Stimulated activated CD4-positive, alpha-beta T cell treated with anti-CD3 and anti-CD28 coated beads, Interleukin-4, amount 100 ng/mL, for 4 hours (primary cell): ENCODE results near the gene TRIM38.
"Not testable (repeated sequence)": the region's sequence is repeated elsewhere in the genome, so short reads cannot be mapped to it uniquely, and the experiment has no call there.

ENCODE experiments used
- DNase-seq, 2 experiments: peaks; one replicate each; pipeline ENCODE4 v3.0.0-alpha.2; 2020

The TRIM38 gene

DNA sequence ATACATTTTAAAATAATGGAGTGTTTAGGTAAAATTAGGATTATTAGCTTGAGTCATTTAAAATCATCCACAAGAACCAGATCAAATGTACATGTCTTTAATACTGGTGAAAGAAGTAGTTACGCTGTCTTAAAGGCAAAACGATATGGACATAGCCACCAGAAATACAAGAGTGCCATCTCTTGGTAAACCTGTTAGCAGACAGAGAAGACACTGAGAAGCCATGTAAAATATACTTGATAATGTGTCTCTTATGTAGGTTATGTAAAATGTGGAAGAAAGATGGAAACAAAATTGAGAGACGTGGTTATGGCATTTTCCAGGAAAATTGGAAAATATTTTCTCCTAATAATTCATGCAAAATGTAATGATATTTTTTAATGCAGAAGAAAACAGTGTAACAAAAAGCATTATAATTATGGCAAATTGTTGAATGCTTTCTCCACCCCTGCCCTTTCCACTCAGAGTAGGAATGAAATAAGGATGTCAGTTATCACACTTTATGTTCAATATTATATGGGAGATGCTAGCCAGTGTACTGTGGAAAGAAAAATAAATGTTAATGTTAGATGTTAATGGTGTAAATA, 19.9 kb upstream of the TRIM38 start:
- no peak for DNase-seq

DNA sequence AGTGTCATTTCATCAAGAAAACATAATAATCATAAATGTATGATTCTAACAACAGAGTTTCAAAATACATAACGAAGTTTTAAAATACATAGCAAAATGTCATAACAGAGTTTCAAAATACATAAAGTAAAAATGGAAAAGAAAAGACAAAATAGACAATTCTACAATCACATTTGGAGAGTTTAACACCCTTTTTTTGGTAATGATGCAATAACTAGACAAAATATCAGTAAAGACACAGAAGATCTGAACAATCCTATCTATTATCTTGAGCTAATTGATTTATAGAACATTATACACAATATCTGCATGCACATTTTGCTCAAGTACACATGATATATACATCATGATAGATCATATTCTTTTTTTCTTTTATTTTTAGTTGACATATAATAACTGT, 18.7 kb upstream of the TRIM38 start:
- DNase-seq, result no peak

DNA sequence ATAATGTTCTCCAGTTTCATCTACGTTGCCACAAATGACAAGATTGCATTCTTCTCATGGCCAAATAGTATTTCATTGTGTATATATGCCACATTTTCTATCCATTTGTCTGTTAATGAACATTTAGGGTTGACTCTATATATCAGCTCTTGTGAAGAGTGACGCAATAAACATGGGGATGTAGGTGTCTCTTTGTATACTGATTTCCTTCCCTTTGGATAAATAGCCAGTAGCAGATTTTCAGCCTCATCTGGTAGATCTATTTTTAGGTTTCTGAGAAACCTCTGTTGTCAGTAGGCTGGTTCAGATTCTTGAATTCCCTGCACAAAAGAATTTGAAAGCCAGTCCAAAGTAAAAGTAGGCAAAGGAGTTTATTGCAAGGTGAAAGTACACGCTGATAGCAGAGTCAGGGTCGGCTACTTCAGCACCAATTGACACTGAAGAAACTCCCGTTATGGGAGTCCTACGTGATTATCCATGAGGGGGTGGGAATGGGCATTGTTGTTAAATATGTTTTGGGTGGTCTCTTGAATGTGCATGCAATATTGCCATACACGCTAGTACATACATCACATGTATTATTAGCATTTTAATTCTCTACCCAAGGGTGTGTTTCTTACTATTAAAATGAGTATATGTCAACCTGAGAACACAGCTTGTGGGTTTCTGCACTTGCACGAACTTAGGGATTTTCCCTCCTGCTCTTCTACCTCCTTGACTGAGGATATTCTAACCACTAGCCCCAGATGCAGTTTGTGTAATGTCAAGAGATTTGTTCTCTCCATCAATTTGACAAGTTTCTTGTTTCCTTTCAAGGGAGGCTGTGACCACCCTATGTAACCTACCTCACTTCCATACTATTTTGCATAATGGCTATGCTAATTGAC, 17.7 kb upstream of the TRIM38 start:
- DNase-seq, result no peak

DNA sequence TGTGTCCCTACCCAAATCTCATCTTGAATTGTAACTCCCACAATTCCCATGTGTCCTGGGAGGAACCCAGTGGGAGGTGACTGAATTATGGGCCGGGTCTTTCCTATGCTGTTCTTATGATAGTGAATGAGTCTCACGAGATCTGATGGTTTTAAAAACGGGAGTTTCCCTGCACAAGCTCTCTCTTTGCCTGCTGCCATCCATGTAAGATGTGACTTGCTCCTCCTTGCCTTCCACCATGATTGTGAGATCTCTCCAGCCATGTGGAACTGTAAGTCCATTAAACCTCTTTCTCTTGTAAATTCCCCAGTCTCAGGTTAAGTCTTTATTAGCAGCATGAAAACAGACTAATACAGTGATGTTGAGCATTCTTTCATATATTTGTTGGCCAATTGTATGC, 16.9 kb upstream of the TRIM38 start:
- DNase-seq, result not testable (repeated sequence)

DNA sequence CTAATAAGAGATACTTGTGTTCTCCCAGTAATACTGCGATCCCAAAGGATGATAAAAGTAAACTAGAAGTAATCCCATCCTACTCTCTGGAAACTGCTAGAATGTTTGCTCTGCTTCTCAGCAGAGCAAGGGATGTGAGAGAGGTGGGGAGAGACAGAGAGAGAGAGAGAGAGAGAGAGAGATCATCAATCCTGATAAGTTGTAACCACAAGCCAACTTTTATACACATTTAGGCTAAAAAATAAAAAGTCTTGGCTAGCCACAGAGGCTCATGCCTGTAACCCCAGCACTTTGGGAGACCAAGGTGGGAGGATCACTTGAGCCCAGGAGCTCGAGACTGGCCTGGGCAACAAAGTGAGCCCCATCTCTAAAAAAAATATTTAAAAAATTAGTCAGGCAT, 16.0 kb upstream of the TRIM38 start:
- DNase-seq, result no peak

DNA sequence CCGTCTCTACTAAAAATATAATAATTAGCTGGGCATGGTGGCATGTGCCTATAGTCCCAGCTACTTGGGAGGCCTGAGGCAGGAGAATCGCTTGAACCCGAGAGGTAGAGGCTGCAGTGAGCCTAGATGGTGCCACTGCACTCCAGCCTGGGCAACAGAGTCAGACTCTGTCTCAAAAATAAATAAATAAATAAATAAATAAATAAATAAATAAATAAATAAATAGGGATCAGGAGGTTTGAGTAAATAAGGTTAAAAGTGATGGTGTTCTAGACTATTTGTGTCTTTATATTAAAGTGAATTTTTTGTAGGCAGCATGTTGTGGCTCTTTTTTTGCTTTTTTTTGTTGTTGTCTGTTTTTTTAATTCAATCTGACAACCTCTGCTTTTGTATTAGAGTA, 15.1 kb upstream of the TRIM38 start:
- not testable (repeated sequence) for DNase-seq

DNA sequence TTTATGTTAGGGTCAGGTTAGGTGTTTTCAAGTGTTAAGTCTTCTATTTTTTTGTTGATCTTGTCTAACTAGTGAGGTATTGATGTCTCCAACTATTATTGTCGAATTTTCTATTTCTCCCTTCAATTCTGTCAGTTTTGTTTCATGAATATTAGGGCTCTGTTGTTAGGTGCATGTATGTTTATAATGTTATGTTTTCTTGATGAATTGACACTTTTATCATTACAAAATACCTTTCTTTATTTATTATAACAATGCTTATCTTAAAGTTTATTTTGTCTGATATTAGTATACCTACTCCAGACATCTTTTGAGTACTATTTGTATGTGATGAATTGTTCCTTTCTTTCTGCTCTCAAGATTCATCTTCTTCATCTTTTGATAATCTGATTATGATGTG, 12.9 kb upstream of the TRIM38 start:
- no peak for DNase-seq

DNA sequence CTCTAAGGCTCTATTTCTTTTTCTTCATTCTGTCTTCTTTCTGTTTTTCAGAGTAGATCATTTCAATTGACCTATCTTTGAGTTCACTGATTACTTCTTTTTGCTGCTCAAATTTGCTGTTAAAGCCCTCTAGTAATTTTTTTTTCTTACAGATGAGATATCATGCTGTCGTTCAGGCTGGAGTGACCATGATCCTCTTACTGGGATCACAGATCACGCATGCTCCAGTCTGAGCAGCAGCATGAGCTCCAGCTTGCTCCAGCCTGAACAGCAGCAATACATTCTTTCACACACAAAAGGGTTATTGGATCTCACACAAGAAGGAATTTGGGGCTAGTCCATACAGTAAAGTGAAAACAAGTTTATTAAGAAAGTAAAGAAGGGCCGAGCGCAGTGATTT, 12.3 kb upstream of the TRIM38 start:
- no peak for DNase-seq

DNA sequence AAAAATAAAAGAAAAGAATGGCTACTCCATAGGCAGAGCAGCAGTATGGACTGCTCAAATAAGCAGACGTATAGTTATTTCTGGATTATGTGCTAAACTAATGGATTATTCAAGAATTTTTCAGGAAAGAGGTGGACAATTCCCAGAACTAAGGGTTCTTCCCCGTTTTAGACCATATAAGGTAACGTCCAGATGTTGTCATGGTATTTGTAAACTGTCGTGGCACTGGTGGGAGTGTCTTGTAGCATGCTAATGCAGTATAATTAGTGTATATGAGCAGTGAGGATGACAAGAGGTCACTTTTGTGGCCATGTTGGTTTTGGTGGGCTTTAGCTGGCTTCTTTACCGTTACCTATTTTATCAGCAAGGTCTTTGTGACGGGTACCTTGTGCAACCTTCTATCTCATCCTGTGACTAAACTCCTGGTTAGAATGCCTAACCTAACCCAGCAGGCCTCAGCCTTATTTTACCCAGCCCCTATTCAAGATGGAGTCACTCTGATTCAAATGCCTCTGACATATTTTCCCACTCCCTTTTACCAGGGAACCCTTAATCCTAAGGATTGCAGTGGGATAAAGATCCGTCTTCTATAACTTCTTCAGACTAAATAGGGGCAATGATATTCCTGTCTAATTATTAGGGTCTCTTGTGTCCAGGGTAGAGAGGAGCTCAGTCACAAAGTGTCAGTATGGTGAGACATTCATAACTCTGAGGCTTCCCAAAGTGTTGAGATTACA, 11.1 kb upstream of the TRIM38 start:
- no peak for DNase-seq

DNA sequence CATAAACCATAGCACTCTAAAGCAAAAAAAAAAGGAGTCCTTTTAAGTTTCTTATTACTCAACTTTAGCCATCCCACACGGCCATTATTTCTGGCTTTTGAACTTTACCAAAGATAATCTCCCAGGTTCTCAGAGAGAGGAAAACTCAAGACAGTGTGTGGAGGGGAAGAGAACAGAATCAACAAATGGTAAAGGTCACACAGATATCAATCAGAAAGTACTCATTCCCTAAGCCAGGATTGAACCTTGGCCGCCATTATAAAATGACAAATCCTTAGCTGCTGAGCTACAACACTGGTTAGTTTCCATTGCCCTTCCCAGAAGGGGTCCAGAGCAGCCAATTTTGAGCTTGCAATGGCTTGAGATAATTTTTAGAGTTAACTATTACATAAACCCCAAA, 10.1 kb upstream of the TRIM38 start:
- DNase-seq, result no peak

DNA sequence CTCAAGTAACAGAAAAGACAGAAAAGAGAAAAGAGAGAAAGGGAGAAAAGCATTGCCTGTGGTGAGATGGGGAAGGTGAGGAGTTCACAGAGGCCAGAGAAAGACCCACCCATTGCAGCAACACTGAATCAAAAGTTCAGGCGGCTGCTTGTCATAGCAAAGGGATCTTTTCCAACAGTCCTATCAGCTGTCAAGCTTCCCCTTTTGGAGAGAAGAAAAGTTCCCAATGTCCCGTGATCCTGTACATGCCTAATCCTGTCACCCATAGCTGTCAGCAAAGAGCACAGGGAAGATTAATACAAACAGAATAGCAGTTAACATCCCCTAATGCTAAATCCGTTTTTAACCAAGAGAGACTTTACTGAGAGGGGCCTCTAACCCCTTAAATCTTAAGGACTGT, 8.9 kb upstream of the TRIM38 start:
- no peak for DNase-seq

DNA sequence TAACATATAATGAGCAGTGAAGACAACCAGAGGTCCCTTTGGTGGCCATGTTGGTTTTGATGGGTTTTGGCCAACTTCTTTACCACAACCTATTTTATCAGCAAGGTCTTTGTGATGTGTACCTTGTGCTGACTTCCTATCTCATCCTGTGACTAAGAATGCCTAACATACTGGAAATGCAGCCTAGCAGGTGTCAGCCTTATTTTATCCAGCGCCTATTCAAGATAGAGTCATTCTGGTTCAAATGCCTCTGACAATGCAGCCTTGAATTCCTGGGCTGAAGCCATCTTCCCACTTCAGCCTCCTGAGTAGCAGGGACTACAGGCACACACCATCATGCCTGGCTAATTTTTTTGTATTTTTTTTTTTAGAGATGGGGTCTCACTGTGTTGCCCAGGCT, 7.8 kb upstream of the TRIM38 start:
- DNase-seq, result no peak

DNA sequence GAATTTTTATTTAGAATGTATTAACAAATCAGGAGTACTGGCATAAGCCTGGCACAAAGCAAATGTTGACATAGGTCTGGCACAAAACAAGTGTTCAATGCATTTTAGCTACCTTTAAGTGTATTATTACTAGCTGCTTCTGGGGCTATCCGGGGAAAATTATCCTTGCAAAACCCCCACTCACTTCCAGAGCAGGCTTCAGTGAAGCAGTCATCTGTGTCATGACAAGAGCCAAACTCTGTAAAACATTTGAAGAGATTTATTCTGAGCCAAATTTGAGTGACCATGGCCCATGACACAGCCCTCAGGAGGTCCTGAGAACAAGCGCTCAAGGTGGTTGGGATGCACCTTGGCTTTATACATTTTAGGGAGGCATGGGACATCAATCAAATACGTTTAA, 6.4 kb upstream of the TRIM38 start:
- DNase-seq, result no peak

DNA sequence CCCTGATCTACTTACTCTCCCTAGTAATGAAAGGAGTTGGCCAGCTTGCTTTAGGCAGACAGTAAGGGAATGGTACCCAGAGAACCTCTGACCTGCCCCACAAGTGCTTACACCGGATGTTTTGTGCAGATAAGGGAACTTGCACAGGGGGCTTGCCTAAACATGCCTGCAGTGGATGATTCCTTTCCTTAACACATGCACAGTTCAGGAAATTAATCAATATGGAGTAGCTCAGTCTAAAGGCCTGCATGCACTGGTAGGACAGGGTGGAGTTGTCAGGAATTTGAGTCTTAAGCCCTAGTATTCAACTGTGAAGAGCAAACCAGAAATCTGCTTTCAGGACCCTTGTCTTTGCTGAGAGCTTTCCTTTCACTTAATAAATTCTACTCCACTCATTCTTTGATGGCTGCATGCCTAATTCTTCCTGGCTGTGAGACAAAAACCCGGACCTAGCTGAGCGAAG, 3.9 kb upstream of the TRIM38 start:
- DNase-seq, result no peak

DNA sequence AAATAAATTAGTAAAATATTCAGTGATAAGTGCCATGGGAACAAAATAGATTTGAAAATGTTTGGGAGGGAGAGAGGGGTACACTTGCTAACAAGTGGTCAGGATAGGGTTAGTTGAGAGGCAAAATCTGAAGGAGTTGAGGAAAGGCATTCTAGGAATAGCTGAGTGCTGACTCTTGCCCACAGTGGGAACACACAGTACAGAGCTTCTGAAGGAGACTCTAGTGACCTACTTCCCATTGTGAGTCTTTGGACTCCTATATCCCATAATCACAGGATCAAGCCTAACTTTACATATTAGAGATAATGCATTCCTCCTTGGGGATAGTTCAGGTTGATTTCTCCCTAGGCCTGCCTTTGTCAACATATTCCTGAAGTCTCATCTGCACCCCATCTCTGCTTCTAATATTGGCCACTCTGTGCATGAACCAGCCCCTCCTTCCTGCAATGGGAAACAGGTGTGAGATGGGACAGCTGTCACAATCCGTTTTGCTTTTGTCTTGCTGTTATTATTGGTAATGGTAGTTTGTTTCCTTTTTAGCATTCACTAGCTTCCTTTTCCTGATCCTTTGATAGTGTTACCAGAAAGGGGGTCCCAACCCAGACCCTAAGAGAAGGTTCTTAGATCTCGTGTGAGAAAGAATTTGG, 2.6 kb upstream of the TRIM38 start:
- no peak for DNase-seq

DNA sequence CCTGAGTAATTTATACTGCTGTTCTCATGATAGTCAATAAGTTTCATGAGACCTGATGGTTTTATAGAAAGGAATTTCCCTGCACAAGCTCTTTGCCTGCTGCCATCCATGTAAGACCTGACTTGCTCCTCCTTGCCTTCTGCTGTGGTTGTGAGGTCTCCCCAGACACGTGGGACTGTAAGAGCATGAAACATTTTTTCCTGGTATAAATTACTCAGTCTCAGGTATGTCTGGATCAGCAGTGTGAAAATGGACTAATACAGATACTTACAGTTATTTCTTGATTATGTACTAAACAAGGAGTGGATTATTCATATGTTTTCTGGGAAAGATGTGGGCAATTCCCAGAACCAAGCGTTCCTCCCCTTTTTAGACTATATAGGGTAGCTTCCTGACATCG, 1.9 kb upstream of the TRIM38 start:
- DNase-seq, result peak; percentile 7 to 22

DNA sequence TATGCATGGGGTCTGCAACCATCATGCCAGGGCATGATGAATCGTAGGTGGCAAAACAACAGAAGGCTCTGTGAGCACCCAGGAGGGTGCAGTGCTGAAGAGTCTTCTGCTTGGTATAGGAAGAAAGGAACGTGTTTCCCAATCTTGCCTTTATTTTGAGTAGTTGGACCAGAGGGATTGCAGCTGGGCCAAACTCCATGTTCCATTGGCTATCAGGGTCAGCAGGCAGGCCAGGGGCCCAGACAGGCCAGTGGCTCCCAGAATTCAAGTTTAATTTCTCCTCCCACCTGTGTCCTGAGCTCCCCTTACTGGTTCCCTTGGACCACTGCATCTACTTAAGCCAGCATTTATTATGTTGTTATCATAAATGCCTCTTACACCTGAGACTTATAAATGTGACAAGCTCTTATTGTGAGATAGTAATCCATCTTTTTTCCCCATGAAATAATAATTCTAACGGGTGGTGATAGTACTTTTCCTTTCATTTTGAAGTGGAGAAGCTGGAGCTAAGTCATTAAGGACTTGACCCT, 918 bp upstream of the TRIM38 start:
- no peak for DNase-seq

DNA sequence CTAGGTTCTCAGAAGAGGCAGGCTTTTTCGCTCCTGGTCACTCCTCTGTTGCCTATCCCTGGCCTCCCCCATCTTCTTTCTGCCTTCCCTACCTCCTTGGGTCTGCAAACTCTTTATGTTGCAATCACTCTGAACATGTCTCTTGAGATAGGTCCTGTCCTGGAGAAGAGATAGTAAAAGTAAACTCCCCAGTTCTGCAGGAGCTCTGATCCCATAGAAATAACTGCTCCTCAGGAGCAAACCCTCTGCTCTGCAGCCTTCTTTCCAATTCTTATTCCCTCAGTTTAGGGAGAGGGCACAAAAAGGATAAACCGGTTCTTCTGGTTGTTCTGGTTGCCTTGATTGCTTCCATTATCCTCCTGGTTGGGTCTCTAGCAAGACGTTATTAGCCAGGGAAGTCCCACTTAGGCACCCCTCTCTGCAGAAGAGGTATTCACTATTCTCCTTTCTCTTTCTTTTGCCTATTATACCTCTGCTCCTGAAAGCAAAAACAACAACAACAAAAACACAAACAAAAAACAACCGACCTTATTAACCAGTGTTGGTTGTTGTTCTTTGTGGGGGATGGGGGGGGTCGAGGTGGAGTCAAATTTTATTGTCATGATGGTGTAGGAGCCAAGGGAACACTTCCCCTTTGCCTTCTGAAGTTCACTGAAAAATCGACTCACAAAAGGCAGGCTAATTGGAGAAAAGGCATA, 973 bp downstream of the TRIM38 start:
- no peak for DNase-seq

DNA sequence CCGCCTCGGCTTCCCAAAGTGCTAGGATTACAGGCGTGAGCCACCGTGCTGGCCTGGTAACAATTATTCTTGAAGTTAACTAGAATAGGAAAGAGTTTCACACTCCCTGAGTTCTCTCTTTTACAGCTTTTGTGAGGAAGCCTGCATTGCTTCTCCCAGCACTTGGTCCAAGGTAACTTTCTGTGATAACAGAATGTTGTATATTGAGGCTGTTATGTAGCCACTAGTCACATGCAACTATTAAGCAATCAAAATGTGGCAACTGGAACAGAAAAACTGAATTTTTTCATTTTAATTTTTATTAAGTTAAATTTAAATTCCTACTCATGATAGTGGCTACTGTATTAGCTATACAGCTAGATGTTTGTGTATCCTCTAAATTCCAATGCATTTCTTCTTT, 2.5 kb downstream of the TRIM38 start:
- DNase-seq, result no peak

DNA sequence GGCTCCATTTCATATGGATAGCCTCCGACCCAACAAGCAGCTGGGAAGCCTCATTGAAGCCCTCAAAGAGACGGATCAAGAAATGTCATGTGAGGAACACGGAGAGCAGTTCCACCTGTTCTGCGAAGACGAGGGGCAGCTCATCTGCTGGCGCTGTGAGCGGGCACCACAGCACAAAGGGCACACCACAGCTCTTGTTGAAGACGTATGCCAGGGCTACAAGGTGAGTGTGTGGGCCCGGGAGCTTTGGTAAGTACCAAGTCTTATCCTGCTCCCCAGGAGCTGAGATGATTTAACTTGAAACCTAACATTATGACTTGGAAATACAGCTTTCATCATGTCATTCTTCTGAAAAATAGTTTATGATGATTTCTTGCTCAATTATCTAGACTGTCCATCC, 4.1 kb downstream of the TRIM38 start:
- DNase-seq, result no peak

DNA sequence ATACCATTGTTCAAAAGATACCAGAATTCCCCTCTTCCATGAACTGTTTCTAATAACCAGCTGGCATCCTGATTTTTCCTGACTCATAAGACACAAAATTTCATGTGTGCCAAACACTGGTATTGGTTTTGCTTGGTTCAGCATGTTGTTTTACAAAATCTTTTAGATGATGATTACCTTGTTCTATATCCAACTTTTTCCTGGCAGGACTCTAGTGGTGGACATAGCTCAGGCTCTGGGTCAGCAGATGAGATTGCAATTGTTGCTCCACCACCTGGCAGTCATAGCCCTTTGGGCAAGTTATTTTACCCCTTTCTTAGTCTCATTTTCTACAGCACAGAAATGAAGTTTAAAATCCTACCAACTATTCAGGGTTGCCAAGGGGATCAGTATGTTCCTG, 6.2 kb downstream of the TRIM38 start:
- DNase-seq, result no peak

DNA sequence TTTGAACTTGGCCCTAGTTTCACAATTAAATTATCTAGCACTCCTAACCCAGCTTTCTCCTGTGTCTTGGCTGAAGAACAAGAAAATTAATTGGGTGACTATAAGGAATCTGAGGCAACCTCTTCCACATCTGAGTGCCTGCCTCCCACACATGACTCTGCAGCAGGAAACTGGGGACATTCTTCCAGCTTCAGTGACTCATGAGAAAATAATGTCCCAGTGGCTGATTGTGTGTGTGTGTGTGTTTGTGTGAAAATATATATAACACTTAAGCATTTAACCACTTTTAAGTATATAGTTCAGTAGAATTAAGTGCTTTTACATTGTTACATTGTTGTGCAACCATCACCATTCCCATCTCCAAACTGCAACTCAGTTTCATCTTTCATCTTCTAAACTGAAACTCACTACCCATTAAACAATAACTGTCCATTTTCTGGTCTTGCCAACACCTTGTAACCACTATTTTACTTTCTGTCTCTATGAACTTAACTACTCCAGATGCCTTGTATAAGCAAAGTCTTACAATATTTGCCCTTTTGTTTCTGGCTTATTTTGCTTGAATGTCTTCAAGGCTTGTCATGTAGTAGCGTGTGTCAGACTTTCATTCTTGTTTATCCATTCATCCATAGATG, 8.7 kb downstream of the TRIM38 start:
- no peak for DNase-seq
